Suprapubic skin (tissue), 3 donors: ENCODE data around the gene ADAT2.

Experiments used
- EP300 ChIP-seq: sonication (generic); formaldehyde crosslinking; IDR thresholded peaks from one replicate; pipeline ENCODE4 v1.6.1; 2017; ENCODE audit warnings: antibody characterized with exemption
- POLR2A ChIP-seq, 2 donors: fragments of 450-650 bp; IDR thresholded peaks; one replicate each; pipeline ENCODE4 v1.6.1; 2017; ENCODE audit warnings: antibody characterized with exemption in 2 of 2, mild to moderate bottlenecking in 2 of 2, moderate library complexity in 2 of 2
- TF ChIP-seq, protein P1 (sequence below), 2 donors: fragments of 200-600 bp in 1 of 2; fragments of 450-650 bp in 1 of 2; sonication (generic) in 1 of 2; IDR thresholded peaks; one replicate each; pipeline ENCODE4 v1.5.1; 2016 to 2019; ENCODE audit warnings: antibody characterized with exemption in 2 of 2, mild to moderate bottlenecking in 1 of 2, moderate library complexity in 1 of 2

DNA sequence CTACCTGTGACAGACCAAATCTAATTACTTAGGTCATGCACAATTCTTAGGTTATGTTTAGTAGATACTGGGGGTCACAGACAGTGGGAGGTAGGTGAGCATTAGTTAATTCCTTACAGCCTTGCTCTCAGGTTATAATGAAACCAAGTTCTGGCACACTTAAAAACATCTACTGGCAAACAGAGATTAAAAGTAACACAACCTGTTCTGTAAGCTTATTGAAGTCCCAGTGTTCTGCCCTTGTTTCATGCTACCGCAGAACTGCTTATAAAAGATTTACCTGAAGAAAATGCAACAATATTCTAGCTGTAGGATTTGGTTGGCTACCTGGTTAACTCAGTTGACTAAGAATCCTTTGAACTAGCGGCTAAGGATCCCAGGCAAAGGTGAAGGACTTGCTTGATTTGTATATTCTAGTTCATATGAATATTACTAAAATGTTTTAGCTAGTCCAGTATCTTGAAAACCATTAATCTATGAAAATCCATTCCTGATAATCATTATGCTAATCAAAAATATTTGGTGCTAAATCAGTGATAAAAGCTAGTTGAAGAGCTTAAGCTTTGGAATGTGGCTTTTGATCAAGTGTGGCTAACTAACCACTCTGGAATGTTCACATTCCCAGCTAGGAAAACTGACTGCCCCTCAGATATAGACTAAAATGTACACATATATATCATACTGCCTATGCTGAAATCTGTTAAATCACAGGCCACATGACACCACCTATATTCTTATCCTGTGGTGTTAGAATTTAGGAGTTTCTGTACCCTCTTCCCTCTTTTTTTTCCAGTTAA lies 7.3 kb upstream of the ADAT2 start:
- TF ChIP-seq, protein P1, sequence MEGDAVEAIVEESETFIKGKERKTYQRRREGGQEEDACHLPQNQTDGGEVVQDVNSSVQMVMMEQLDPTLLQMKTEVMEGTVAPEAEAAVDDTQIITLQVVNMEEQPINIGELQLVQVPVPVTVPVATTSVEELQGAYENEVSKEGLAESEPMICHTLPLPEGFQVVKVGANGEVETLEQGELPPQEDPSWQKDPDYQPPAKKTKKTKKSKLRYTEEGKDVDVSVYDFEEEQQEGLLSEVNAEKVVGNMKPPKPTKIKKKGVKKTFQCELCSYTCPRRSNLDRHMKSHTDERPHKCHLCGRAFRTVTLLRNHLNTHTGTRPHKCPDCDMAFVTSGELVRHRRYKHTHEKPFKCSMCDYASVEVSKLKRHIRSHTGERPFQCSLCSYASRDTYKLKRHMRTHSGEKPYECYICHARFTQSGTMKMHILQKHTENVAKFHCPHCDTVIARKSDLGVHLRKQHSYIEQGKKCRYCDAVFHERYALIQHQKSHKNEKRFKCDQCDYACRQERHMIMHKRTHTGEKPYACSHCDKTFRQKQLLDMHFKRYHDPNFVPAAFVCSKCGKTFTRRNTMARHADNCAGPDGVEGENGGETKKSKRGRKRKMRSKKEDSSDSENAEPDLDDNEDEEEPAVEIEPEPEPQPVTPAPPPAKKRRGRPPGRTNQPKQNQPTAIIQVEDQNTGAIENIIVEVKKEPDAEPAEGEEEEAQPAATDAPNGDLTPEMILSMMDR (IDR thresholded peaks at IDR 0.05), result no peak
- TF ChIP-seq POLR2A (IDR thresholded peaks at IDR 0.05), result no peak
- TF ChIP-seq EP300, result no peak
